Stimulated activated CD4-positive, alpha-beta T cell treated with anti-CD3 and anti-CD28 coated beads, Interleukin-1b, Interleukin-23, amount 100 ng/mL, for 24 hours (primary cell): ENCODE results near the gene HLA-A.

ENCODE experiments used
- DNase-seq, 4 experiments: peaks; one replicate each; pipeline ENCODE4 v3.0.0-alpha.2; 2020; ENCODE audit warnings: low read depth in 4 of 4, low spot score in 1 of 4

Gene HLA-A

GRCh38 chr6:29933955-29934354 is 8.4 kb upstream of the HLA-A start:
- no peak for DNase-seq

- DNase-seq = no peak
These were observed 6.9 kb upstream of the HLA-A start for GRCh38 chr6:29935273-29935955.

GRCh38 chr6:29938746-29939508 is 3.4 kb upstream of the HLA-A start:
- no peak for DNase-seq

GRCh38 chr6:29941016-29941415 is 1.3 kb upstream of the HLA-A start:
- no peak for DNase-seq

- DNase-seq = no peak
These were observed 861 bp upstream of the HLA-A start for GRCh38 chr6:29941471-29941870.

- no peak for DNase-seq
These were observed 437 bp upstream of the HLA-A start for GRCh38 chr6:29941916-29942274.

GRCh38 chr6:29943053-29943966 is 978 bp downstream of the HLA-A start:
- DNase-seq = no peak

- no peak for DNase-seq
These were observed 3.0 kb downstream of the HLA-A start for GRCh38 chr6:29945281-29945820.

- DNase-seq = no peak
These were observed 4.1 kb downstream of the HLA-A start for GRCh38 chr6:29946223-29947076.

- no peak for DNase-seq
These were observed 5.0 kb downstream of the HLA-A start for GRCh38 chr6:29947077-29947980.

GRCh38 chr6:29948277-29948676 is 5.9 kb downstream of the HLA-A start:
- no peak for DNase-seq

GRCh38 chr6:29949934-29950333 is 7.6 kb downstream of the HLA-A start:
- no peak for DNase-seq

GRCh38 chr6:29951882-29952281 is 9.6 kb downstream of the HLA-A start:
- DNase-seq = no peak

GRCh38 chr6:29953001-29953441 is 10.7 kb downstream of the HLA-A start:
- DNase-seq = no peak

GRCh38 chr6:29953686-29954085 is 11.4 kb downstream of the HLA-A start:
- no peak for DNase-seq

GRCh38 chr6:29954272-29954671 is 11.9 kb downstream of the HLA-A start:
- no peak for DNase-seq

GRCh38 chr6:29955783-29956182 is 13.5 kb downstream of the HLA-A start:
- no peak for DNase-seq

- no peak for DNase-seq
These were observed 14.2 kb downstream of the HLA-A start for GRCh38 chr6:29956518-29956917.

- DNase-seq = no peak
These were observed 15.7 kb downstream of the HLA-A start for GRCh38 chr6:29958046-29958445.
